Chondrocyte (in vitro differentiated cells): ENCODE data around the gene HS6ST2. TPM values are rescaled to one million over a fixed set of nuclear protein-coding genes. Genes with fewer than 3 reads are reported as not detected.
"Not testable (repeated sequence)": the region's sequence is repeated elsewhere in the genome, so short reads cannot be mapped to it uniquely, and the experiment has no call there.

ENCODE experiments used
- DNase-seq: peaks from one replicate; pipeline ENCODE4 v3.0.0; 2021; ENCODE audit warnings: mixed read lengths, low spot score
- H3K27ac Mint-ChIP-seq: one replicate; pipeline ENCODE4 v1.8.0; 2021; ENCODE audit warnings: mild to moderate bottlenecking, moderate library complexity, mixed read lengths; ENCODE audit not compliant: unreplicated experiment
- H3K27me3 Mint-ChIP-seq: 2 replicates; pipeline ENCODE4 v1.8.0; 2021; ENCODE audit warnings: low read depth, mixed read lengths
- H3K36me3 Mint-ChIP-seq: 2 replicates; pipeline ENCODE4 v1.8.0; 2021; ENCODE audit warnings: low read depth, mixed read lengths
- H3K4me1 Mint-ChIP-seq: 2 replicates; pipeline ENCODE4 v1.8.0; 2021; ENCODE audit warnings: low read depth, mild to moderate bottlenecking, mixed read lengths
- H3K4me3 Mint-ChIP-seq: one replicate; pipeline ENCODE4 v1.8.0; 2021; ENCODE audit warnings: mild to moderate bottlenecking, moderate library complexity, mixed read lengths; ENCODE audit not compliant: unreplicated experiment
- H3K9me3 Mint-ChIP-seq: 2 replicates; pipeline ENCODE4 v1.8.0; 2021; ENCODE audit warnings: low read depth, mixed read lengths
- total RNA-seq: library from RNA; stranded (reverse); gene quantifications from 3 replicates; pipeline ENCODE4 v1.2.1, GENCODE V29; 2021
- TF ChIP-seq, protein P1 (sequence below): fragments of 200-600 bp; sonication (generic); IDR thresholded peaks from 2 replicates; pipeline ENCODE4 v1.5.0; 2021; ENCODE audit warnings: antibody characterized with exemption, mild to moderate bottlenecking, moderate library complexity

HS6ST2 gene
- total RNA-seq, 1 donor from 2014 or later: 1.9 TPM

DNA sequence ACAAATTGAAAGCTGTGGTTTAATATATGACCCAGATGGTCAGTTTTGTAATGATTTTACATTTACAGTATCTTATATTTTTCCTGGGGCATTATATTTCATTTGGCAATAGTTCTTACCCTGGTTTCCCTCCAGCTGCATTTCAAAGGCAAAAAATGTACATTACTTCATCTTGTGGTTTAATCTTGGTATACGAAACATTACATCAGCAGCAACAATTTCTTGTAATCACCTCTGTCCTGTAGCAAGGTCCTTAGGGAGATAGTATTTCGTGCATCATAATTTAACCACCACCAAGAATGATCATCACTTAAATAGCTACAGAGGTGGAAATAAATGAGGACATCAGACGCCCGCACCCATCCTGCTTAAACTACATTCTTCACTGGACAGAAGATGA is 48.8 kb downstream of the HS6ST2 start:
- TF ChIP-seq, protein P1, sequence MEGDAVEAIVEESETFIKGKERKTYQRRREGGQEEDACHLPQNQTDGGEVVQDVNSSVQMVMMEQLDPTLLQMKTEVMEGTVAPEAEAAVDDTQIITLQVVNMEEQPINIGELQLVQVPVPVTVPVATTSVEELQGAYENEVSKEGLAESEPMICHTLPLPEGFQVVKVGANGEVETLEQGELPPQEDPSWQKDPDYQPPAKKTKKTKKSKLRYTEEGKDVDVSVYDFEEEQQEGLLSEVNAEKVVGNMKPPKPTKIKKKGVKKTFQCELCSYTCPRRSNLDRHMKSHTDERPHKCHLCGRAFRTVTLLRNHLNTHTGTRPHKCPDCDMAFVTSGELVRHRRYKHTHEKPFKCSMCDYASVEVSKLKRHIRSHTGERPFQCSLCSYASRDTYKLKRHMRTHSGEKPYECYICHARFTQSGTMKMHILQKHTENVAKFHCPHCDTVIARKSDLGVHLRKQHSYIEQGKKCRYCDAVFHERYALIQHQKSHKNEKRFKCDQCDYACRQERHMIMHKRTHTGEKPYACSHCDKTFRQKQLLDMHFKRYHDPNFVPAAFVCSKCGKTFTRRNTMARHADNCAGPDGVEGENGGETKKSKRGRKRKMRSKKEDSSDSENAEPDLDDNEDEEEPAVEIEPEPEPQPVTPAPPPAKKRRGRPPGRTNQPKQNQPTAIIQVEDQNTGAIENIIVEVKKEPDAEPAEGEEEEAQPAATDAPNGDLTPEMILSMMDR: no peak
- Mint-ChIP-seq H3K9me3 (peaks cover 4% of the 10 kb centered on the region), H3K27me3 (no peaks in the 10 kb centered on the region), H3K4me1 (peaks cover 23% of the 10 kb centered on the region), H3K4me3 (no peak overlapping the region), H3K36me3 (no peaks in the 10 kb centered on the region), H3K27ac (peak overlapping the region; percentile 67)
- no peak for DNase-seq

DNA sequence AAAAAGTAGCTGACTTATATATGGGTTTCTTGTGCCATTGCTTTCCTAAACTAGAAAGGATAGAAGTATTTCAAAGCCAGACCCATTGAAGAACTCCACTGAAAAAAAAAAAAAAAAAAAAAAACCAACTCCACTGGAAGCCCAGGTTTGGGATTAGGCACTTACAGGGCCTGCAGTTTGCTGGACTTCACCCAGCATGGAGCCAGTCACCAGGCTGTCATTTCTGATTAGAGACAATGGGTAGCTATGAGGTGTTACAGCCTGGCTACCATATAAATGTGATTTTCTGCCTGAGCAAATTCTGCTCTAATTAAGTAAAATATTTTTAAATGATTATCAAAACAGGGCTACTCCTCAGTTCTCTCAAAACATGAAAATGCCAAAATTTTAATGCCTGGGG is 49.5 kb downstream of the HS6ST2 start:
- Mint-ChIP-seq H3K27ac (peak overlapping the region; percentile 67), H3K9me3 (peaks cover 4% of the 10 kb centered on the region), H3K36me3 (no peaks in the 10 kb centered on the region), H3K27me3 (no peaks in the 10 kb centered on the region), H3K4me1 (peaks cover 23% of the 10 kb centered on the region), H3K4me3 (no peak overlapping the region)
- TF ChIP-seq, protein P1: no peak
- no peak for DNase-seq

DNA sequence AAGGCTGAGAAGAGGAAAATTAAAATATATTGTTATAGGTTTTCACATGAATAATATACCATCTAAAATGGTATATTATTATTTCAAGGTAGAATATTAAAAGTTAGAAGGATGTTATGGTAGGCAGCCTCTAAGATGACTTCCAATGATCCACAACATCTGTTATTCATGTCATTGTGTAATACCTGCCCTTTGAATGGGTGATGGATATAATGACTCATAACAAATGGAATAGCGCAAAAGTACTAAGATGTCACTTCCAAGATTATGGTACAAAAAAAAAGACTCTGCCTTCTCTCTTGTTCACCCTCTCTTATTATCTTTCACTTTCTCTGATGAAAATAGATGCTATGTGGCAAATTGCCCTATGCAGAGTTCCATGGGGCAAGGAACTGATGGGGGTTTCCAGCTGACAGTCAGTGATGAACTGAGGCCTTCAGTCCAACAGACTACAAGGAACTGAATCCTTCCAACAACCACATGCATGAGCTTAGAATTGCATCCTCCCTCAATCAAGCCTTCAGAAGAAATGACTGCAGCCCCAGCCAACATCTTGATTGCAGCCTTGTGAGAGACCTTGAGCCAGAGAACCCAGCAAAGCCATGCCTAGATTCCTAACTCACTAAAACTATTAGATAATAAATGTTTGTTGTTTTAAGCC is 57.7 kb downstream of the HS6ST2 start:
- H3K27ac Mint-ChIP-seq: no peak overlapping the region
- peaks cover 1% of the 10 kb centered on the region for H3K36me3 Mint-ChIP-seq
- no peaks in the 10 kb centered on the region for H3K27me3 Mint-ChIP-seq
- H3K9me3 Mint-ChIP-seq: peaks cover 3% of the 10 kb centered on the region
- TF ChIP-seq, protein P1: no peak
- no peak overlapping the region for H3K4me3 Mint-ChIP-seq
- no peaks in the 10 kb centered on the region for H3K4me1 Mint-ChIP-seq
- no peak for DNase-seq

DNA sequence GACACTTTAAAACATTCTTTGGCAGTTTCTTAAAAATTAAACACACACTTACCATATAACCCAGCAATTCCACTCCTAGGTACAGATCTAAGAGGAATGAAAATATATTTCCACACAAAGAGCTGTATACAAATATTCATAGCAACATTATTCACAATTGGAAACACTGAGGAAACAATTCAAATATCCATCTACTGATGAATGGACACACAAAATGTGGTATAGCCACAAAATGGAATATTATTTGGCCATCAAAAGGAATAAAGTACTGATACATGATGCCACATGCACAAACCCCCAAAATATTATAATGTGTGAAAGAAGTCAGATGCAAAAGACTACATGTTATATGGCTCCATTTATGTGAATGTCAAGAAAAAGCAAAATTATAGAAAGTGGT is 70.9 kb downstream of the HS6ST2 start:
- TF ChIP-seq, protein P1: no peak
- no peaks in the 10 kb centered on the region for H3K27me3 Mint-ChIP-seq
- DNase-seq: no peak
- no peaks in the 10 kb centered on the region for H3K36me3 Mint-ChIP-seq
- no peak overlapping the region for H3K4me3 Mint-ChIP-seq
- H3K9me3 Mint-ChIP-seq: peaks cover 28% of the 10 kb centered on the region
- H3K27ac Mint-ChIP-seq: no peak overlapping the region
- no peaks in the 10 kb centered on the region for H3K4me1 Mint-ChIP-seq

DNA sequence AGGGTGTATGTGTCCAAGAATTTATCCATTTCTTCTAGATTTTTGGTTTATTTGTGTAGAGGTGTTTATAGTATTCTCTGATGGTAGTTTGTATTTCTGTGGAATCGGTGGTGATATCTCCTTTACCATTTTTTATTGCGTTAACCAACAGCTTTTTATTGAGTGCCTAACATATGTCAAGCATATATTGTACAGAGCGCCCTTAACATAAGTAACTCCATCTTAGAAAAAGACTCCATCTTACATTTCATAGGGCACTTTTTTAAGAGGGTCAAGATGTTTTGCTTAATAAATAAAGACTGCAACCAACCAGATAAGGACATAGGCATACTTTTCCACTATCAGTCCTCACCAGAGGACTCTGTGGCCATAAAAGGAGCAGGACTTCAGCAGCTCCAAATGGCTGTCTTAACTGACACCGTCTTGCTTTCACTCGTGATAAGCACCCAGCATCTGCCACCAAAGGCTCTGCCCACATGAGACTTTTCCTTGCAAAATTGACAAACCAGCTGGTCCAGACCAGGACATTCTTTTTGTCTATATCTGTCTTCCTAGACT is 75.0 kb downstream of the HS6ST2 start:
- Mint-ChIP-seq H3K4me1 (no peaks in the 10 kb centered on the region), H3K4me3 (no peak overlapping the region), H3K9me3 (peaks cover 18% of the 10 kb centered on the region), H3K27ac (no peak overlapping the region), H3K36me3 (no peaks in the 10 kb centered on the region), H3K27me3 (no peaks in the 10 kb centered on the region)
- no peak for DNase-seq
- TF ChIP-seq, protein P1: no peak

DNA sequence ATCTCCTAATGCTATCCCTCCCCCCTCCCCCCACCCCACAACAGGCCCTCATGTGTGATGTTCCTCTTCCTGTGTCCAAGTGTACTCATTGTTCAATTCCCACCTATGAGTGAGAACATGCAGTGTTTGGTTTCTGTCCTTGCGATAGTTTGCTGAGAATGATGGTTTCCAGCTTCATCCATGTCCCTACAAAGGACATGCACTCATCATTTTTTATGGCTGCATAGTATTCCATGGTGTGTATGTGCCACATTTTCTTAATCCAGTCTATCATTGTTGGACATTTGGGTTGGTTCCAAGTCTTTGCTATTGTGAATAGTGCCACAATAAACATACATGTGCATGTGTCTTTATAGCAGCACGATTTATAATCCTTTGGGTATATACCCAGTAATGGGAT is 77.7 kb downstream of the HS6ST2 start:
- H3K4me3 Mint-ChIP-seq, H3K27ac Mint-ChIP-seq, H3K36me3 Mint-ChIP-seq, H3K27me3 Mint-ChIP-seq, H3K9me3 Mint-ChIP-seq, DNase-seq: not testable (repeated sequence)
- H3K4me1 Mint-ChIP-seq: peaks cover 21% of the 10 kb centered on the region
